Subcutaneous adipose tissue (tissue), 4 donors: ENCODE data around the gene SDSL. TPM values are rescaled to one million over a fixed set of nuclear protein-coding genes. Genes with fewer than 3 reads are reported as not detected.

ENCODE experiments used
- CTCF ChIP-seq: fragments of 450-650 bp; IDR thresholded peaks from one replicate; pipeline ENCODE4 v1.5.1; 2016; ENCODE audit warnings: low read depth, mild to moderate bottlenecking, control low read depth, antibody characterized with exemption, moderate library complexity
- total RNA-seq, 4 donors: library from RNA; depleted of rRNA; stranded (reverse); fragments of >200 nt; gene quantifications; one replicate each; pipeline ENCODE4 v1.1.0, GENCODE V29; 2016

Gene SDSL
- total RNA-seq, 4 donors from 2014 or later: 2.9 to 12.1 (median 6.3) TPM

- no peak for TF ChIP-seq CTCF
These were observed 20.9 kb downstream of the SDSL start for GRCh38 chr12:113443030-113443539.

GRCh38 chr12:113445544-113446171, 23.5 kb downstream of the SDSL start:
- TF ChIP-seq CTCF: no peak

- TF ChIP-seq CTCF: no peak
These were observed 26.7 kb downstream of the SDSL start for GRCh38 chr12:113448873-113449272.

- no peak for TF ChIP-seq CTCF
These were observed 27.1 kb downstream of the SDSL start for GRCh38 chr12:113449299-113449698.

- no peak for TF ChIP-seq CTCF
These were observed 27.7 kb downstream of the SDSL start for GRCh38 chr12:113449839-113450238.

GRCh38 chr12:113452458-113452857, 30.3 kb downstream of the SDSL start:
- TF ChIP-seq CTCF: no peak

- TF ChIP-seq CTCF: no peak
These were observed 31.1 kb downstream of the SDSL start for GRCh38 chr12:113453330-113453729.
